Measurements from ENCODE around the gene LCE3D. TPM values are rescaled to one million over a fixed set of nuclear protein-coding genes. Genes with fewer than 3 reads are reported as not detected.

Gene LCE3D
- polyA plus RNA-seq, 1 donor (not counting 4 experiments of a cell fraction or from before 2014, with no cell fraction given), result 4.4 TPM

- DNase-seq (ENCODE audit: low read depth, low spot score) (no peak), FAIRE-seq (no peak)
- H3K36me3 ChIP-seq (ENCODE audit: control insufficient read depth in 2 of 2, extremely low read depth in 1 of 2, insufficient read depth in 2 of 2, low read length in 2 of 2), result no peaks in the 10 kb centered on the region
- H4K20me1 ChIP-seq (ENCODE audit: control insufficient read depth, extremely low read depth, insufficient read depth, low read length), result no peaks in the 10 kb centered on the region
- no peak overlapping the region for H3K4me2 ChIP-seq (ENCODE audit: control insufficient read depth, extremely low read depth, insufficient read depth, low read depth, low read length)
- H3K27me3 ChIP-seq (ENCODE audit: control insufficient read depth, extremely low read depth, insufficient read depth, low read length), result peaks cover 4% of the 10 kb centered on the region
- peak in 2 of 3 experiments; percentile 24 to 37 for TF ChIP-seq CTCF (optimal IDR thresholded peaks at IDR 0.05 in 1 of 3, IDR thresholded peaks at IDR 0.05 in 1 of 3, conservative IDR thresholded peaks at IDR 0.05 in 1 of 3; ENCODE audit: extremely low read depth in 1 of 3, insufficient read depth in 2 of 3, low read length in 3 of 3)
- no peak for TF ChIP-seq EZH2 (IDR thresholded peaks at IDR 0.05; ENCODE audit: low read length)
- no peaks in the 10 kb centered on the region for H3K4me1 ChIP-seq (ENCODE audit: control insufficient read depth, extremely low read depth, insufficient read depth, low read length)
- no peak overlapping the region for H2AFZ ChIP-seq (ENCODE audit: control insufficient read depth, low read length)
- no peak overlapping the region for H3K27ac ChIP-seq (ENCODE audit: control insufficient read depth, insufficient read depth, low read length)
- H3K9ac ChIP-seq (ENCODE audit: control insufficient read depth, extremely low read depth, insufficient read depth, low read length), result no peak overlapping the region
- no peaks in the 10 kb centered on the region for H3K79me2 ChIP-seq (ENCODE audit: control insufficient read depth, insufficient read depth, low read length)
- dilution Hi-C loops (cut with MboI; ENCODE audit: extremely low pct_ligation_motif_present, low sequenced_read_pairs), result no loop called here
- no peak overlapping the region for H3K4me3 ChIP-seq (ENCODE audit: control insufficient read depth in 2 of 3, extremely low read depth in 1 of 3, insufficient read depth in 2 of 3, low read depth in 1 of 3, low read length in 3 of 3)
- peaks cover 7% of the 10 kb centered on the region for H3K9me3 ChIP-seq (ENCODE audit: control insufficient read depth, low read depth, low read length)
- no peaks in the 10 kb centered on the region for H3K9me1 ChIP-seq (ENCODE audit: control insufficient read depth, extremely low read depth, insufficient read depth, low read length)
Measured at GRCh38 chr1:152623203-152623844, 43.0 kb upstream of the LCE3D start.

GRCh38 chr1:152622803-152623202 lies 42.5 kb upstream of the LCE3D start, which contains the start of gene LCE3A:
Gene LCE3A (minus strand): TSS chr1:152623103. CDS start chr1:152623103, 0 bp downstream.
- no peaks in the 10 kb centered on the region for H3K4me1 ChIP-seq (ENCODE audit: control insufficient read depth, extremely low read depth, insufficient read depth, low read length)
- no peaks in the 10 kb centered on the region for H3K36me3 ChIP-seq (ENCODE audit: control insufficient read depth in 2 of 2, extremely low read depth in 1 of 2, insufficient read depth in 2 of 2, low read length in 2 of 2)
- H3K27ac ChIP-seq (ENCODE audit: control insufficient read depth, insufficient read depth, low read length), result no peak within 1 kb of the TSS
- H3K4me2 ChIP-seq (ENCODE audit: control insufficient read depth, extremely low read depth, insufficient read depth, low read depth, low read length), result no peak within 1 kb of the TSS
- no peak for FAIRE-seq
- no peak within 1 kb of the TSS for H2AFZ ChIP-seq (ENCODE audit: control insufficient read depth, low read length)
- no peak for TF ChIP-seq CTCF (optimal IDR thresholded peaks at IDR 0.05 in 1 of 3, IDR thresholded peaks at IDR 0.05 in 1 of 3, conservative IDR thresholded peaks at IDR 0.05 in 1 of 3; ENCODE audit: extremely low read depth in 1 of 3, insufficient read depth in 2 of 3, low read length in 3 of 3)
- TF ChIP-seq EZH2 (IDR thresholded peaks at IDR 0.05; ENCODE audit: low read length), result no peak
- no peaks in the 10 kb centered on the region for H4K20me1 ChIP-seq (ENCODE audit: control insufficient read depth, extremely low read depth, insufficient read depth, low read length)
- no peak for DNase-seq (ENCODE audit: low read depth, low spot score)
- peaks cover 8% of the 10 kb centered on the region for H3K9me3 ChIP-seq (ENCODE audit: control insufficient read depth, low read depth, low read length)
- H3K9ac ChIP-seq (ENCODE audit: control insufficient read depth, extremely low read depth, insufficient read depth, low read length), result no peak within 1 kb of the TSS
- H3K9me1 ChIP-seq (ENCODE audit: control insufficient read depth, extremely low read depth, insufficient read depth, low read length), result no peaks in the 10 kb centered on the region
- H3K79me2 ChIP-seq (ENCODE audit: control insufficient read depth, insufficient read depth, low read length), result no peaks in the 10 kb centered on the region
- peaks cover 4% of the 10 kb centered on the region for H3K27me3 ChIP-seq (ENCODE audit: control insufficient read depth, extremely low read depth, insufficient read depth, low read length)
- no peak within 1 kb of the TSS for H3K4me3 ChIP-seq (ENCODE audit: control insufficient read depth in 2 of 3, extremely low read depth in 1 of 3, insufficient read depth in 2 of 3, low read depth in 1 of 3, low read length in 3 of 3)
- dilution Hi-C loops (cut with MboI; ENCODE audit: extremely low pct_ligation_motif_present, low sequenced_read_pairs), result no loop called here

Measured in keratinocyte (primary cell).